Gastroesophageal sphincter (tissue), 4 donors: Measurements from ENCODE around the gene SLCO3A1. TPM values are rescaled to one million over a fixed set of nuclear protein-coding genes. Genes with fewer than 3 reads are reported as not detected.

Experiments used
- ATAC-seq: fragments of 150-250 bp; one replicate; pipeline ENCODE4 v1.9.1; 2016; ENCODE audit warnings: mild to moderate bottlenecking, moderate library complexity
- H3K27ac ChIP-seq, 4 donors: fragments of 200-600 bp; sonication (generic) in 3 of 4; 1 replicate in 3 of 4; 2 replicates in 1 of 4; pipeline ENCODE4 v1.5.1; 2016 to 2019
- H3K27me3 ChIP-seq: fragments of 200-600 bp; sonication (generic); one replicate; pipeline ENCODE4 v1.5.1; 2019
- H3K36me3 ChIP-seq, 2 donors: fragments of 200-600 bp; sonication (generic); one replicate each; pipeline ENCODE4 v1.5.1; 2019; ENCODE audit warnings: control low read depth in 1 of 2
- H3K4me1 ChIP-seq, 3 donors: fragments of 200-600 bp; sonication (generic); 1 replicate in 2 of 3; 2 replicates in 1 of 3; pipeline ENCODE4 v1.5.1; 2016 to 2019; ENCODE audit warnings: control low read depth in 2 of 3
- H3K4me3 ChIP-seq, 2 donors: fragments of 200-600 bp; sonication (generic); one replicate each; pipeline ENCODE4 v1.5.1; 2019; ENCODE audit warnings: mild to moderate bottlenecking in 1 of 2, moderate library complexity in 1 of 2
- H3K9me3 ChIP-seq, 3 donors: fragments of 200-600 bp; sonication (generic); one replicate each; pipeline ENCODE4 v1.5.1; 2017 to 2019; ENCODE audit warnings: control low read depth in 2 of 3
- EP300 ChIP-seq: sonication (generic); formaldehyde crosslinking; IDR thresholded peaks from one replicate; pipeline ENCODE4 v1.6.1; 2017; ENCODE audit warnings: antibody characterized with exemption, mild to moderate bottlenecking
- POLR2A ChIP-seq, 2 donors: fragments of 450-650 bp; IDR thresholded peaks; one replicate each; pipeline ENCODE4 v1.6.1; 2017; ENCODE audit warnings: antibody characterized with exemption in 2 of 2, mild to moderate bottlenecking in 2 of 2, moderate library complexity in 1 of 2
- POLR2AphosphoS5 ChIP-seq: sonication (generic); formaldehyde crosslinking; IDR thresholded peaks from one replicate; pipeline ENCODE4 v1.6.1; 2017; ENCODE audit warnings: antibody characterized with exemption
- WGBS, 2 donors: methylation state at CpG; one replicate each; pipeline ENCODE4 v1.1.5; 2018; ENCODE audit warnings: low coverage in 1 of 2; 5-methylcytosine and 5-hydroxymethylcytosine counted together
- total RNA-seq, 4 donors: library from RNA; depleted of rRNA; stranded (reverse); fragments of >200 nt; gene quantifications; one replicate each; pipeline ENCODE4 v1.1.0, GENCODE V29; 2016
- TF ChIP-seq, protein P1 (sequence below), 4 experiments: fragments of 200-600 bp in 2 of 4; fragments of 450-650 bp in 2 of 4; sonication (generic) in 1 of 4; IDR thresholded peaks; one replicate each; pipeline ENCODE4 v1.5.1; 2017 to 2019; ENCODE audit warnings: antibody characterized with exemption in 4 of 4, mild to moderate bottlenecking in 2 of 4, moderate library complexity in 2 of 4

Gene SLCO3A1
- total RNA-seq, 4 donors from 2014 or later, result 10.1 to 14.4 (median 12.1) TPM

DNA sequence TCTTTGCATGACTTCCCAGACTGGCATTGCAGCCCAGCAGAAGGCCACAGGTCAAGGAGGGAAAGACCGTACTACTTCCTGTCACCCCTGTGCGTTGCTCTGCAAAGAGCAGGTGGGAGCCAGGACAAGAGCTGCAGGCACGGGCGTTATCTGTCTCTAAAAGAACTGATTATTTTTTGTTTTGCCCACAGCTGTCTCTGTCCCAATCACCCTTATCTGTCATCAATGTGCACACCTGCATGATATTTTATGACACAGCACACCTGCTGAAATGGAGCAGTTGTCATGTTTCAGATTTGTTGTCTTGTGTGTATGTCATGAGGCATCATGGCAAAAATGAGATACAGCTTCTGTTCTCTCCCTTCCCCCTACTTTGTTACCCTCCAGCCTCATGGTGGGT is 58.8 kb downstream of the SLCO3A1 start:
- TF ChIP-seq POLR2A (IDR thresholded peaks at IDR 0.05) (no peak), EP300 (no peak), POLR2AphosphoS5 (no peak)
- TF ChIP-seq, protein P1, sequence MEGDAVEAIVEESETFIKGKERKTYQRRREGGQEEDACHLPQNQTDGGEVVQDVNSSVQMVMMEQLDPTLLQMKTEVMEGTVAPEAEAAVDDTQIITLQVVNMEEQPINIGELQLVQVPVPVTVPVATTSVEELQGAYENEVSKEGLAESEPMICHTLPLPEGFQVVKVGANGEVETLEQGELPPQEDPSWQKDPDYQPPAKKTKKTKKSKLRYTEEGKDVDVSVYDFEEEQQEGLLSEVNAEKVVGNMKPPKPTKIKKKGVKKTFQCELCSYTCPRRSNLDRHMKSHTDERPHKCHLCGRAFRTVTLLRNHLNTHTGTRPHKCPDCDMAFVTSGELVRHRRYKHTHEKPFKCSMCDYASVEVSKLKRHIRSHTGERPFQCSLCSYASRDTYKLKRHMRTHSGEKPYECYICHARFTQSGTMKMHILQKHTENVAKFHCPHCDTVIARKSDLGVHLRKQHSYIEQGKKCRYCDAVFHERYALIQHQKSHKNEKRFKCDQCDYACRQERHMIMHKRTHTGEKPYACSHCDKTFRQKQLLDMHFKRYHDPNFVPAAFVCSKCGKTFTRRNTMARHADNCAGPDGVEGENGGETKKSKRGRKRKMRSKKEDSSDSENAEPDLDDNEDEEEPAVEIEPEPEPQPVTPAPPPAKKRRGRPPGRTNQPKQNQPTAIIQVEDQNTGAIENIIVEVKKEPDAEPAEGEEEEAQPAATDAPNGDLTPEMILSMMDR (IDR thresholded peaks at IDR 0.05), result no peak
- Histone ChIP-seq H3K4me3 (no peak overlapping the region), H3K27ac (no peak overlapping the region), H3K36me3 (peaks cover 0 to 17% of the 10 kb centered on the region in 2 donors), H3K9me3 (no peaks in the 10 kb centered on the region), H3K4me1 (peaks cover 0 to 5% (median 0%) of the 10 kb centered on the region in 3 donors), H3K27me3 (no peaks in the 10 kb centered on the region)
- no peak for ATAC-seq
- WGBS, 2 donors, result 76 to 80% methylated on average over 2 to 4 of the region's 4 CpGs

DNA sequence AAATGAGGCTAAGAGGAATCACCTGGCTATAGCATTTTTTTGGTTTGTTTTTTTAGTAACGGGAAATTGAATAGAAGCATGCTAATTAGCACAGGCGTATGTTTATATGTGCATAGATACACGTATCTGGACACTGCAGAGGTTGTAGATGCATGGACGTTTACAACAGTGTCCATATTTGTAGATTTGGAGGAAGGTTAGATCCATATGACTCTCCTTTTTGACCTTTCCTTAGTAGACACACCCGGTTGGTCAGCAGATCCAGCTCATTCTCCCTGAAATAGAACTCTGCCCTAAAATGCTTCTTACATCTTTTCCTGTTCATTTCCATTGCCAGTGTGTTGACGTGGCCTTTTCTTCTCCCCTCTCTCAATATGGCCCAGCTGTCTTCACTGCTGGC is 60.1 kb downstream of the SLCO3A1 start:
- ATAC-seq, result no peak

DNA sequence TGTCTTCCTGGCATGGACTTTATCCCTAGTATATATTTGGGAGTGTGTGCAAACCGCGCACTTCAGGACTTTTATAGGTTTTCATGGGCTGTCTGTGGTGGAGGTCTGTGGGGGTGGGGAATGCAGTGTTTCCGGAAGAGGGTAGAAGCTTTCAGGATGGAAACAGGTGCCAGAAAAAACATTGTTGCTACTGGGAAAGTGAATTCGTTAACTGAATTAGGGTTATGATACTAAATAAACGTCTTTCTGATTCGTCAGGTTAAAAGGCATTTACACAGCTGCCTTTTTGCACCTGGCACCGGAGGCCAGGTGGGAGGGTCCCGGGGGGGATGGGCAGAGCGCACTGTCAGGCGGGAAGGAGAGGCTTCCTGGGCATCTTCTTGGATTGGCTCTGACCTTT is 62.1 kb downstream of the SLCO3A1 start:
- TF ChIP-seq POLR2AphosphoS5 (no peak), POLR2A (IDR thresholded peaks at IDR 0.05) (no peak), EP300 (no peak)
- TF ChIP-seq, protein P1 (IDR thresholded peaks at IDR 0.05), result no peak
- ATAC-seq, result no peak
- 71 to 79% methylated on average over 7 to 10 of the region's 10 CpGs for WGBS, 2 donors
- Histone ChIP-seq H3K36me3 (peaks cover 0 to 20% of the 10 kb centered on the region in 2 donors), H3K27ac (no peak overlapping the region), H3K27me3 (no peaks in the 10 kb centered on the region), H3K9me3 (no peaks in the 10 kb centered on the region), H3K4me3 (no peak overlapping the region), H3K4me1 (peaks cover 0 to 5% (median 0%) of the 10 kb centered on the region in 3 donors)

More for the DNA sequence above, 60.1 kb downstream of the SLCO3A1 start:
- Histone ChIP-seq H3K4me3 (no peak overlapping the region), H3K4me1 (peaks cover 0 to 5% (median 0%) of the 10 kb centered on the region in 3 donors), H3K36me3 (peaks cover 0 to 20% of the 10 kb centered on the region in 2 donors), H3K27ac (no peak overlapping the region), H3K9me3 (no peaks in the 10 kb centered on the region), H3K27me3 (no peaks in the 10 kb centered on the region)
- WGBS, 2 donors, result 80 to 83% methylated on average over 5 to 6 of the region's 6 CpGs
- TF ChIP-seq POLR2A (IDR thresholded peaks at IDR 0.05), result no peak

DNA sequence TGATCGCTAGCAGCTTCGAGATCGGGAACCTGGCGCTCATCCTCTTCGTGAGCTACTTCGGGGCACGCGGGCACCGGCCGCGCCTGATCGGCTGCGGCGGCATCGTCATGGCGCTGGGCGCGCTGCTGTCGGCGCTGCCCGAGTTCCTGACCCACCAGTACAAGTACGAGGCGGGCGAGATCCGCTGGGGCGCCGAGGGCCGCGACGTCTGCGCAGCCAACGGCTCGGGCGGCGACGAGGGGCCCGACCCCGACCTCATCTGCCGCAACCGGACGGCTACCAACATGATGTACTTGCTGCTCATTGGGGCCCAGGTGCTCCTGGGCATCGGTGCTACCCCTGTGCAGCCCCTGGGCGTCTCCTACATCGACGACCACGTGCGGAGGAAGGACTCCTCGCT is 62.5 kb downstream of the SLCO3A1 start:
- H3K4me3 ChIP-seq, result no peak overlapping the region
- H3K4me1 ChIP-seq, result peaks cover 0 to 7% (median 0%) of the 10 kb centered on the region in 3 donors
- H3K9me3 ChIP-seq, result no peaks in the 10 kb centered on the region
- H3K27me3 ChIP-seq, result no peaks in the 10 kb centered on the region
- H3K27ac ChIP-seq, result no peak overlapping the region
- no peak for ATAC-seq
- TF ChIP-seq, protein P1 (IDR thresholded peaks at IDR 0.05), result no peak
- TF ChIP-seq POLR2A (IDR thresholded peaks at IDR 0.05) (no peak), EP300 (no peak), POLR2AphosphoS5 (no peak)
- 96% methylated on average over 6 of the region's 48 CpGs; no CpG with 5 or more reads in 1 of the 2 donors for WGBS, 2 donors
- peaks cover 0 to 20% of the 10 kb centered on the region in 2 donors for H3K36me3 ChIP-seq

DNA sequence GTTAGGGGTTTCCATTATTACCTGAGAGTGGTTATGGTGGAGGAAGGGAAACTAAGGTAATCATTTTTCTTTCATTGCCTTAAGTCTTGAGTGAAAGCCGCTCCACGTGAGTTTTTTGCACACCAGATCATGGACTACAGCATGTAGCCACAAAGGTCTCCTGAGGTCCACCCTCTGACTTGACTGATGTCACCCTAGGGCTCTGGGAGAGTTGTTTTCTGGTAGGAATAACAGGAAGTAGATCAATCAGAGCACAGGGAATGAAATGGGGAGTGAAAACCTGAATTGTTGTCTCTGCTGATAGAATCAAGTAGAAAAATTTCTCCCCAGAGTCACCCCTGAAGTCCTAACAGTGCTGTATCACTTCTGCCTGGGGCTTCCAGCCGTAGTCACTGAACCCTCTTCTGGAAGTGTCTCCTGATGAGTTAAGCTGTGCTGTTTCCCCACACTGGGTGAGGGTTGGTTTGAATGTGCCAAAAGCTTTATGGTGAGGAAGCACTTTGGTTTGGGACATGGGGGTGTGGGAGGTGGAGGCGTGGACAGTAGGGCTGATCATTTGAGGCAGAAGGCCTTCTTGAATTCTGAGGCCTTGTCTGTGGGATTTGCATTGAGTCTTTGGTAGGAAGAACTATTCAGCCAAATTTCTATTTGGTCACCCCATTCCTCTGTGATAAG is 64.3 kb downstream of the SLCO3A1 start:
- Histone ChIP-seq H3K27me3 (no peaks in the 10 kb centered on the region), H3K4me1 (peaks cover 0 to 25% (median 0%) of the 10 kb centered on the region in 3 donors), H3K9me3 (no peaks in the 10 kb centered on the region), H3K36me3 (peaks cover 0 to 20% of the 10 kb centered on the region in 2 donors), H3K27ac (no peak overlapping the region), H3K4me3 (no peak overlapping the region)
- ATAC-seq, result no peak
- TF ChIP-seq POLR2A (IDR thresholded peaks at IDR 0.05) (no peak), EP300 (no peak), POLR2AphosphoS5 (no peak)
- TF ChIP-seq, protein P1 (IDR thresholded peaks at IDR 0.05), result no peak
- WGBS, 2 donors, result 88 to 100% methylated on average over 2 to 4 of the region's 4 CpGs
